K562 (cell line): ENCODE data around the gene PLCB4. TPM values are rescaled to one million over a fixed set of nuclear protein-coding genes. Genes with fewer than 3 reads are reported as not detected.

Experiments used
- ATAC-seq: fragments of 200-7000 bp; cut with Tn5 transposase; 3 replicates; pipeline ENCODE4 v1.9.1; 2020; ENCODE audit warnings: moderate library complexity
- BruUV-seq: library from RNA; stranded (reverse); fragments of 400-500 nt; replicated peaks from 2 replicates; lab custom pipeline; 2021; lab: Mats Ljungman, UMichigan
- CTCF ChIA-PET: fragments of 300-600 bp; formaldehyde crosslinking; extraction: SDS; loops from one replicate; lab custom pipeline; 2021; ENCODE audit warnings: low intra/inter-chr PET ratio; lab: Yijun Ruan, JAX
- POLR2A ChIA-PET: fragments of 300-600, 350-650 bp; sonication (Branson Sonifier 250); formaldehyde crosslinking; extraction: SDS; loops from one replicate; lab custom pipeline; 2021; ENCODE audit warnings: antibody characterized with exemption, inconsistent platforms; lab: Yijun Ruan, JAX
- DNase-seq, 4 experiments: peaks; one replicate each; pipeline versions ENCODE4 v3.0.0 to v3.0.0-alpha.2; 2011 to 2018; ENCODE audit warnings: low spot score in 3 of 4, mixed read lengths in 3 of 4; ENCODE audit errors: extremely low read depth in 1 of 4
- FAIRE-seq: peaks from 2 replicates; lab custom pipeline; 2011; peaks lifted over from hg19 to GRCh38; lab: Jason Lieb, UNC
- H2AFZ ChIP-seq: 2 replicates; pipeline ENCODE4 v1.6.0; 2011; ENCODE audit warnings: low read depth, low read length, control low read depth, inconsistent platforms
- H3K27ac ChIP-seq: fragments of 200-600 bp; 3 replicates; pipeline ENCODE4 v1.8.0; 2011; ENCODE audit warnings: low read depth, mild to moderate bottlenecking, control low read depth, inconsistent platforms, low read length, moderate library complexity, mixed read lengths; ENCODE audit errors: extremely low read depth
- H3K27me3 ChIP-seq, 2 experiments: fragments of 300-600 bp in 1 of 2; 2 replicates in 1 of 2; 3 replicates in 1 of 2; pipeline versions ENCODE4 v1.6.0 to v1.8.0; 2011; ENCODE audit warnings: inconsistent platforms in 2 of 2, low read length in 2 of 2, mild to moderate bottlenecking in 1 of 2, mixed read lengths in 1 of 2, moderate library complexity in 1 of 2; ENCODE audit not compliant: control insufficient read depth in 2 of 2, insufficient read depth in 2 of 2
- H3K36me3 ChIP-seq: fragments of 300-600 bp; 3 replicates; pipeline ENCODE4 v1.8.0; 2011; ENCODE audit warnings: mild to moderate bottlenecking, low read length, inconsistent platforms; ENCODE audit not compliant: control insufficient read depth, insufficient read depth
- H3K4me1 ChIP-seq, 2 experiments: fragments of 200-600 bp in 1 of 2; replicated peaks in 1 of 2; 2 replicates in 1 of 2; 3 replicates in 1 of 2; pipeline versions ENCODE4 v1.5.1 to v1.8.0; 2011; ENCODE audit warnings: inconsistent platforms in 2 of 2, low read length in 2 of 2, mild to moderate bottlenecking in 1 of 2, mixed read lengths in 1 of 2, moderate library complexity in 1 of 2; ENCODE audit not compliant: control insufficient read depth in 2 of 2, insufficient read depth in 2 of 2
- H3K4me2 ChIP-seq: 2 replicates; pipeline ENCODE4 v1.6.1; 2011; ENCODE audit warnings: low read length, control low read depth, inconsistent platforms, mixed read lengths; ENCODE audit not compliant: insufficient read depth
- H3K4me3 ChIP-seq: fragments of 200-600 bp; sonication (generic), shearing (Covaris generic); 2 replicates; pipeline ENCODE4 v1.5.1; 2016; ENCODE audit warnings: control low read depth, inconsistent platforms
- H3K79me2 ChIP-seq: fragments of 200-600 bp; 3 replicates; pipeline ENCODE4 v1.8.0; 2011; ENCODE audit warnings: low read length, inconsistent platforms; ENCODE audit not compliant: control insufficient read depth, insufficient read depth
- H3K9ac ChIP-seq, 2 experiments: 2 replicates each; pipeline versions ENCODE4 v1.6.0 to v1.6.1; 2011; ENCODE audit warnings: low read depth in 2 of 2, low read length in 2 of 2, control low read depth in 1 of 2, inconsistent platforms in 1 of 2, mild to moderate bottlenecking in 1 of 2, mixed read lengths in 1 of 2; ENCODE audit not compliant: insufficient read depth in 1 of 2
- H3K9me1 ChIP-seq: one replicate; pipeline ENCODE4 v1.6.0; 2011; ENCODE audit warnings: inconsistent platforms, mild to moderate bottlenecking, low read length, moderate library complexity; ENCODE audit not compliant: control insufficient read depth, insufficient read depth
- H3K9me3 ChIP-seq: replicated peaks from 2 replicates; pipeline ENCODE4 v1.5.1; 2011; ENCODE audit warnings: low read depth, low read length, inconsistent platforms; ENCODE audit not compliant: control insufficient read depth, insufficient read depth
- H4K20me1 ChIP-seq: replicated peaks from 2 replicates; pipeline ENCODE4 v1.6.1; 2011; ENCODE audit warnings: low read length, inconsistent platforms, mixed read lengths; ENCODE audit not compliant: control insufficient read depth, insufficient read depth
- CHD1 ChIP-seq: fragments of 200-600 bp; sonication (generic); IDR thresholded peaks from one replicate; pipeline ENCODE4 v1.6.1; 2012; ENCODE audit warnings: mild to moderate bottlenecking, moderate library complexity, low read length, inconsistent platforms
- DACH1 ChIP-seq: fragments of 450-650 bp; IDR thresholded peaks from 2 replicates; pipeline ENCODE4 v1.6.1; 2018; ENCODE audit not compliant: partially characterized antibody
- ESRRB ChIP-seq: fragments of 250-450 bp; sonication (Bioruptor Pico); IDR thresholded peaks from 2 replicates; pipeline ENCODE4 v1.5.0; 2020; ENCODE audit warnings: mild to moderate bottlenecking, moderate library complexity, borderline replicate concordance
- HIVEP1 ChIP-seq: fragments of 250-450 bp; sonication (Bioruptor Pico); IDR thresholded peaks from 2 replicates; pipeline ENCODE4 v1.4.0; 2020; ENCODE audit warnings: mild to moderate bottlenecking
- LARP7 ChIP-seq: fragments of 450-650 bp; IDR thresholded peaks from 2 replicates; pipeline ENCODE4 v1.6.1; 2016
- MTA3 ChIP-seq: fragments of 450-650 bp; formaldehyde crosslinking; IDR thresholded peaks from 2 replicates; pipeline ENCODE4 v1.6.1; 2017; ENCODE audit warnings: mild to moderate bottlenecking, borderline replicate concordance
- NCOA4 ChIP-seq: fragments of 450-650 bp; IDR thresholded peaks from 2 replicates; pipeline ENCODE4 v1.6.1; 2018; ENCODE audit warnings: mild to moderate bottlenecking; ENCODE audit not compliant: partially characterized antibody
- SMAD3 ChIP-seq: fragments of 450-650 bp; formaldehyde crosslinking; conservative IDR thresholded peaks from 2 replicates; pipeline ENCODE4 v1.4.0; 2020; ENCODE audit warnings: mild to moderate bottlenecking
- ZNF12 ChIP-seq: sonication (generic); formaldehyde crosslinking; IDR thresholded peaks from 2 replicates; pipeline ENCODE4 v1.4.0; 2020; ENCODE audit warnings: mild to moderate bottlenecking, missing genetic modification reagents
- ZNF707 ChIP-seq: fragments of 250-450 bp; sonication (Bioruptor Pico); conservative IDR thresholded peaks from 2 replicates; pipeline ENCODE4 v1.8.0; 2022; ENCODE audit warnings: inconsistent platforms, mild to moderate bottlenecking, moderate library complexity
- WGBS: fragments of 100-300 bp; shearing (Covaris generic); methylation state at CpG from one replicate; pipeline ENCODE4 v1.1.6; 2016; ENCODE audit warnings: low coverage, mixed read lengths; ENCODE audit not compliant: insufficient coverage; ENCODE audit errors: missing lambda C conversion rate; 5-methylcytosine and 5-hydroxymethylcytosine counted together
- in situ Hi-C: fragments of 300-500 bp; cut with MboI; formaldehyde crosslinking; loops from 4 replicates; pipeline ENCODE4 v1.15.0; 2018; ENCODE audit warnings: inconsistent platforms, mixed read lengths
- intact Hi-C: fragments of 100-400 bp; cut with micrococcal nuclease; formaldehyde crosslinking; loops from 2 replicates; pipeline ENCODE4 v1.14.2; 2022
- polyA plus RNA-seq, 8 experiments: library from polyadenylated mRNA; depleted of rRNA in 4 of 8; stranded (reverse) in 5 of 8; unstranded in 3 of 8; fragments of >200 nt; fragmentation: Nextera tagmentation in 2 of 8; fragmentation: Illumina TruSeq in 1 of 8; extraction: Ambion mirVana in 2 of 8; extraction: Trizol in 1 of 8; gene quantifications; 2 replicates each; pipeline versions ENCODE4 v1.2.1 to v1.2.3, GENCODE V29; 2011 to 2014; ENCODE audit warnings: inconsistent platforms in 1 of 8, missing spikeins in 1 of 8
- total RNA-seq, 7 experiments: library from RNA; depleted of rRNA in 6 of 7; stranded (reverse); fragments of >200 nt in 6 of 7; fragmentation: Illumina TruSeq in 2 of 7; extraction: Trizol in 2 of 7; gene quantifications; 2 replicates each; pipeline versions ENCODE4 v1.2.1 to v1.2.3, GENCODE V29; 2011 to 2021; ENCODE audit warnings: low replicate concordance in 1 of 7
- TF ChIP-seq, protein P1 (sequence below): IDR thresholded peaks from 3 replicates; pipeline ENCODE4 v1.6.1; 2011; ENCODE audit warnings: borderline replicate concordance, mild to moderate bottlenecking, moderate library complexity; ENCODE audit not compliant: insufficient read length; ENCODE audit errors: extremely low read depth

PLCB4 gene
- total and polyA plus RNA-seq, 9 of the 15 experiments (the other 6 are each of a cell fraction or from before 2014, with no cell fraction given) = 0.20 to 2.9 (median 0.52) TPM

DNA sequence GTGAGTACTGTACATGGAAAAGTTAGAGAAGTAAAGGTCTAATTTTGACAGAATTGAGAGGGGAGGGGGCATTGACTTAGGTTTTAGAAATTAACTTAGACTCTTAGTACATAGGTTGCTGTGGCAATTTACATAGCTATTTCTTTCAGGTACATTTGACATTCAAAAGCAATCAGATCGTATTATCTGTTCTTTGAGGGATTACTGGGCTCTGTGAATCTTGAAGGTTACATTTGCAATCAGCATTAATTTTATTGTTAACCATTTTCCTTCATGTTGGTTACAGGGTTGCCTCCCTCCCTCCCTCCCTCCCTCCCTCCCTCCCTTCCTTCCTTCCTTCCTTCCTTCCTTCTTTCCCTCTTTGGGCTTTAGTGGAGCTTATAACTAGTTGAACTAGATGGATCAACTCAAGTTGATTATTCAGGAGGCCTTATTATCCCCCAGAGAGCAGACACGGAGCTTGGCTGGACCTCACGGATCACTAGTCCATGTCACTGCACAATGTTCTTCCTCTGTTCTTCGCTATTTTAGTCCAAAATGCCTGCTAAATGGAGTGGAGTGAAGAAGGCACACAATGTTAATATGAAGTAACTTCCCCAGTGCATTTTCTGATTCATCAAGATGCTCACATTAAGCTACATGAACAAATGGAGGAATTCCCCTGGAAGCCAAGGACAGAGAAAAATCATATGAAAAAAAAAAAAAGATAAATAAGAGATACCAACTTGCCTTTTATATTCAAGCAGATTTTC is 87.8 kb downstream of the PLCB4 start:
- ChIA-PET POLR2A (interaction anchor here (1.3 kb wide), 1 partner anchor 12 kb away, joined by 3 read pairs; no protein-coding TSS in a partner anchor), CTCF (no interaction called here)
- H2AFZ ChIP-seq = no peak overlapping the region
- no peaks in the 10 kb centered on the region for H4K20me1 ChIP-seq
- WGBS = 39% methylated on average over 4 of the region's 4 CpGs
- ATAC-seq (no peak), DNase-seq (no peak), FAIRE-seq (no peak)
- no peak overlapping the region for H3K4me3 ChIP-seq
- no peak overlapping the region for H3K9ac ChIP-seq
- BruUV-seq = no TSS peak
- no peak overlapping the region for H3K4me2 ChIP-seq
- intact Hi-C loops = no loop called here
- no peaks in the 10 kb centered on the region for H3K27me3 ChIP-seq
- in situ Hi-C loops = no loop called here
- no peaks in the 10 kb centered on the region for H3K79me2 ChIP-seq
- no peaks in the 10 kb centered on the region for H3K36me3 ChIP-seq
- no peaks in the 10 kb centered on the region for H3K9me1 ChIP-seq
- no peaks in the 10 kb centered on the region; a peak in 1 of 5 replicates for H3K4me1 ChIP-seq
- H3K27ac ChIP-seq = no peak overlapping the region
- H3K9me3 ChIP-seq = peaks cover 4% of the 10 kb centered on the region; the same call in 1 of the 2 replicates
- TF ChIP-seq ZNF707 (CRISPR knock-in tag) (no peak), NCOA4 (no peak), ESRRB (CRISPR knock-in tag) (no peak), DACH1 (no peak), SMAD3 (CRISPR knock-in tag) (no peak), ZNF12 (CRISPR knock-in tag) (no peak), MTA3 (no peak), LARP7 (no peak), CHD1 (no peak), HIVEP1 (CRISPR knock-in tag) (no peak)
- TF ChIP-seq, protein P1, sequence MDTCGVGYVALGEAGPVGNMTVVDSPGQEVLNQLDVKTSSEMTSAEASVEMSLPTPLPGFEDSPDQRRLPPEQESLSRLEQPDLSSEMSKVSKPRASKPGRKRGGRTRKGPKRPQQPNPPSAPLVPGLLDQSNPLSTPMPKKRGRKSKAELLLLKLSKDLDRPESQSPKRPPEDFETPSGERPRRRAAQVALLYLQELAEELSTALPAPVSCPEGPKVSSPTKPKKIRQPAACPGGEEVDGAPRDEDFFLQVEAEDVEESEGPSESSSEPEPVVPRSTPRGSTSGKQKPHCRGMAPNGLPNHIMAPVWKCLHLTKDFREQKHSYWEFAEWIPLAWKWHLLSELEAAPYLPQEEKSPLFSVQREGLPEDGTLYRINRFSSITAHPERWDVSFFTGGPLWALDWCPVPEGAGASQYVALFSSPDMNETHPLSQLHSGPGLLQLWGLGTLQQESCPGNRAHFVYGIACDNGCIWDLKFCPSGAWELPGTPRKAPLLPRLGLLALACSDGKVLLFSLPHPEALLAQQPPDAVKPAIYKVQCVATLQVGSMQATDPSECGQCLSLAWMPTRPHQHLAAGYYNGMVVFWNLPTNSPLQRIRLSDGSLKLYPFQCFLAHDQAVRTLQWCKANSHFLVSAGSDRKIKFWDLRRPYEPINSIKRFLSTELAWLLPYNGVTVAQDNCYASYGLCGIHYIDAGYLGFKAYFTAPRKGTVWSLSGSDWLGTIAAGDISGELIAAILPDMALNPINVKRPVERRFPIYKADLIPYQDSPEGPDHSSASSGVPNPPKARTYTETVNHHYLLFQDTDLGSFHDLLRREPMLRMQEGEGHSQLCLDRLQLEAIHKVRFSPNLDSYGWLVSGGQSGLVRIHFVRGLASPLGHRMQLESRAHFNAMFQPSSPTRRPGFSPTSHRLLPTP = no peak
- TF ChIP-seq, all 486 proteins: peak for 0
